HG02884 (cell line): ENCODE data around the gene CTDP1.
"Not testable (repeated sequence)": the region's sequence is repeated elsewhere in the genome, so short reads cannot be mapped to it uniquely, and the experiment has no call there.

Experiments
- ATAC-seq: cut with Tn5 transposase; IDR thresholded peaks from one replicate; pipeline ENCODE4 v1.9.1; 2021; ENCODE audit warnings: mild to moderate bottlenecking, moderate library complexity; ENCODE audit not compliant: unreplicated experiment

CTDP1 gene

GRCh38 chr18:79697178-79697577, 17.6 kb downstream of the CTDP1 start:
- no peak for ATAC-seq

- no peak for ATAC-seq
These were observed 18.4 kb downstream of the CTDP1 start for GRCh38 chr18:79697976-79698375.

DNA sequence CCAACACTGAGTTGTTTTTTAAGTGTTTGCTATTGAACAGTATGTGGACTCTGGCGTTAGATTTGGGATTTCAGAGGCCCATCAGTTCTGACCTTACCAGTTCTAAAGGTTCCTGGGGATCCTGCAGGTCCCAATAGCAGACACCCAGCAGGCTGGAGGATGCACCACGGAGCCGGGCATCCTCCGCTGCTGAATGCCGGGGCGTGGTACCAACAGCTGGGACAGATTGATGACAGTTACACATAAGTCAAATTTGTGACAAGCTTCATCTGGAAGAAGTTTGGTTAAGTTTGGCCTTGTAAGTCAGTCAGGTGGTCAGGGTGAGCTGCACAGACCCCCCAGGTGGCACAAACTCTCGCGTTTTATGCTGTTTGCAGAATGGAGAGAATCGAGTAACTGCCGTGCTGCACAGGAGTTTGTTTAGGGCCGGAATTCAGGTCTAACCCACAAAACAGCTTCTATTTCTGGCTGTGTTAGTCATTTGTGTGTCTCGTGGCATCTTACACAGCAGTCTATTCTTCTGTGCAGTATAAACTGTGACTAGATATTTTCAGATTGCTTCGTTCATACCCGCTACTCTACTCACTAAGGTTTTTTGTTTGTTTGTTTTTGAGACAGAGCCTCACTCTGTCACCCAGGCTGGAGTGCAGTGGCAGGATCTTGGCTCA, 19.2 kb downstream of the CTDP1 start:
- ATAC-seq: no peak

DNA sequence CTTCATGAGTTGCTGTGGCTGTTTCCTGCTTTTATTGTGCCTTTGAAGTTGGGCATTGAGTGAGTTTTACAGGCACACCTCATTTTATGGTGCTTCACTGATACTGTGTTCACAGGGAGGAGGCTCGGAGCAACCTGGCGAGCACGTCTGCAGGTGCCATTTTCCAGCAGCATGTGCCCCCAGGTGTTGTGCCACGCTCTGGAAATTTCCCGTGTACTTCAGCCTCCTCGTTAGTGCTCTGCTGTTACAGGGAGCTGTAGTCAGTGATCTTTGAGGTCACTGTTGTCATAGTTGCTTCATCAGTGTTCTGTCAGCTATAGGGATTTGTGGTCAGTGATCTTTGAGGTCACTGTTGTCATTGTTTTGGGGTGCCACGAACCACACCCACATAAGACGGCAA, 20.1 kb downstream of the CTDP1 start:
- no peak for ATAC-seq

DNA sequence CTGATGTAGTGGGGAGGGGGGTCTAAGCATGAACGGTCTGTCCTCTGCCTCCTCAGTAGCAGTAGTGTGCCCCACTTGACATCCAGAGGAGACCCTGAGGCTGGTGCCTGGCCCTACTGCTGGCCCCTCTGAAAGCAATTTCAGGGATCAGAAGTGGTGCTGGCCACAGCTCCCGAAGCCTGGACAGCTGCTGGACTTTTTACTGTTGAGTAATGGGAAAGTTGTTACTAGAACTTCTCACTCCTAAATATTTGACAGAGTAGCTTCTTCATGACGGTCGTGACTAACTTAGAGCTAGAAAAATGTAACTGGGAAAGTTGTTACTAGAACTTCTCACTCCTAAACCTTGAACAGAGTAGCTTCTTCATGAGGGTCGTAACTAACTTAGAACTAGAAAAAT, 23.3 kb downstream of the CTDP1 start:
- no peak for ATAC-seq

DNA sequence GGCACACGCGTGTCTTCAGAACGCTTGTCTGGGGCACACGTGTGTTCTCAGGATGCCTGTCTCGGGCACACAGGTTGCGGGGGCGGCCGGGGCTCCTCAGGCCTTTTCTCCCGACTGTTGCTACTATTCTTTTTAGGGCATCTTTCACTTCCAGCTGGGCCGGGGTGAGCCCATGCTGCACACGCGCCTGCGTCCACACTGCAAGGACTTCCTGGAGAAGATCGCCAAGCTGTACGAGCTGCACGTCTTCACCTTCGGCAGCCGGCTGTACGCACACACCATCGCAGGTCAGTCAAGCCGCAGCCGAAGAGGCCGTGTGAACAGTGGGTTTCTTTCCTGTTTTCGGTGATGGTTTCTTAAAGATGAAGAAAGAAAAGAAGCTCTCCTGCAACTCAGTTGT, 25.0 kb downstream of the CTDP1 start:
- ATAC-seq: no peak

DNA sequence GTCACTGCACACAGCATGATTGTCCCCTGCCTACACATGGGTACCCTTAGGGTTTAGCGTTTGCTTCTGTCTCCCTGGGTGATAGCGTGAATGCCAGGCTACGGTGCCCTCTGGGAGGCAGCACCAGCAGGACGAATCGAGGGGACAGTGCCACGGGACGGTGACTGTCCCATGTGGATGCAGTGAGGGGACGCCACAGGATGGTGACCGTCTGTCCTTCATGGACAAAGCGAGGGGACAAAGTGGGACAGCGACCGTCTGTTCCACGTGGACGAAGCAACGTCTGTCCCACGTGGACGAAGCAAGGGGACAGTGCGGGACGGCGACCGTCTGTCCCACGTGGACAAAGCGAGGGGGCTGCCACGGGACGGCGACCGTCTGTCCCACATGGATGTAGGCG, 25.7 kb downstream of the CTDP1 start:
- no peak for ATAC-seq

- ATAC-seq: no peak
These were observed 26.4 kb downstream of the CTDP1 start for GRCh38 chr18:79706006-79706405.

DNA sequence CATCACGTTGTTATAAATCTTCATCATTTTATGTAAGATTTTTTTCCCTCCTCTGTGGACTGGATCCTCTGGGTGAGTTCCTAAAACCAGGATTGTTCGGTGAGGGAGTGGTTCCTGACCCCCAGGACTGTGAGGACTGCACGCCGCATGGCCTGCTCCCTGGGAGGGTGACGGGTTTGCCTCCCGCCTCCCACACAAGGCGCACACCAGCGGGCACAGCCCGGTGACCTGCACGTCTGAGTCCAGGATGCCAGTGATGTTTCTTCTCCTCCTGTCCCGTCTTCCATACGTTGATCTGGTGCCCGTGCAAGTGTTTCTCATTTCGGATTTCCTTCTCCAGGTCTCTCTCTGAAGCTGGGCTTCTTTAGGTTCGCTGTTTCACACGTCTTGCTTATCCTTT, 27.1 kb downstream of the CTDP1 start:
- ATAC-seq: no peak

GRCh38 chr18:79707239-79707638, 27.6 kb downstream of the CTDP1 start:
- ATAC-seq: no peak

DNA sequence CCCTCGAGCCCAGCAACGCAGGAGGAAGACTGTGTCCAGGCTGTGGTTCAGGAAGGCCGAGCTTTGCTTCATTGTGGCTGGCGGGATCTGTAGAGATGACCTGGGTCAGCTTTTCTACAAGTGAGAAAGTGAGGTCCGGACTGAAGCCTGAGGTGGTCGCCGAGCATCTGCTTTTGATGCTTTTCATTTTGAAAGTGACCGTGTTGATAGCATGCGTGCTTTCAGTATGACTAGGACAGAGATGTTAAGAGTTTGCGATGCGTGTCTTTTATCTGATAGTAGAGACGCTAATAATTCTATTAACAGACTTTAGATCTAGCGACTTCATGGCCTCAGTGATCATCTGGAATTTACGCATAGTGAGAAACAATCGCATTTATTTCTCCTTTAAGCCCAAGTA, 28.1 kb downstream of the CTDP1 start:
- ATAC-seq: no peak

GRCh38 chr18:79708412-79708811, 28.8 kb downstream of the CTDP1 start:
- ATAC-seq: no peak

DNA sequence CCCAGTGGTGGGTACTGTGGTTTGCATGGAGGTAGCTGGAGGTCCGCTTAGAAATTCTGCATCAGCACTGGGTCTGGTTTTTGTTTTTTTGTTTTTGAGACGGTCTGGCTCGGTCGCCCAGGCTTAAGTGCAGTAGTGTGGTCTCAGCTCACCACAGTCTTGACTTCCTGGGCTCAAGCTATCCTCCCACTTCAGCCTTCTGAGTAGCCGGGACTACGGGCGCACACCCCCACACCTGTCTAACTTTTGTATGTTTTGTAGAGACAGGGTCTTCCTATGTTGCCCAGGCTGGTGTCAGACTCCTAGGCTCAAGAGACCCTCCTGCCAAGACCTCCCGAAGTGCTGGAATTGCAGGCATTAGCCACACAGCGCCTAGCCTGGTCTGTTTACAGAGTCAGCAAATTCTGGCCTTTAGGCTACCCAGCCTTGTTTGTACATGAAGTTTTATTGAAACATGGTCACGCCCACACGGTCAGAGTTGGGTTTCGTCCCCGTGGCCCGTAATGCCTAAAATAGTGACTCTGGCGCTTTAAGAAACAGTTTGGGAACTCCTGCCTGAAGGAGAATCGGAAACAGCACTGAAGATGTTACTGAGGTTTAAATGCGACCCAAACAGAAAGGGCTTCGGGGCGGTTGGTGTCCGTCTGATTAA, 32.7 kb downstream of the CTDP1 start:
- no peak for ATAC-seq

DNA sequence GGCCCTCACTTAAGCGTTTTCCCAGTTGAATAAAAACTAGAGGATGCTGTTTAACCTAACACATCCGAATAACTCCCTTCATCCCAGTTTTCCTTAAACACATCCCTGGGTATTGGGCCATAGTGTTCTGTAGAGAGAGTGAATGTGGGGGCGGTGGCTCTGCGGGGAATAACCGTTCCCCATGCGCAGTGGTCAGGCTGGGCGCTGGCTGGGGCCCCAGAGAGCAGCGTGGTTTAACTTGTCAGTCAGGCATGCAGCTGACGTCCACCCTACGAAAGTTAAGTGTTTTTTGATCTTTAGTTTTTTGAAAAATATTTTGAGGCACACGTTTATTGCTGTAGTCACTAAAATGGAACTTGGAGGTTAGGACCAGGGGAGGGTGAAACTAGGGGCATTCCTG, 33.7 kb downstream of the CTDP1 start:
- ATAC-seq: no peak

GRCh38 chr18:79714531-79715240, 35.1 kb downstream of the CTDP1 start:
- ATAC-seq: no peak

- ATAC-seq: no peak
These were observed 35.7 kb downstream of the CTDP1 start for GRCh38 chr18:79715280-79715679.

GRCh38 chr18:79717059-79717458, 37.5 kb downstream of the CTDP1 start:
- ATAC-seq: no peak

GRCh38 chr18:79717555-79718074, 38.0 kb downstream of the CTDP1 start:
- no peak for ATAC-seq

- no peak for ATAC-seq
These were observed 38.5 kb downstream of the CTDP1 start for GRCh38 chr18:79718126-79718525.

DNA sequence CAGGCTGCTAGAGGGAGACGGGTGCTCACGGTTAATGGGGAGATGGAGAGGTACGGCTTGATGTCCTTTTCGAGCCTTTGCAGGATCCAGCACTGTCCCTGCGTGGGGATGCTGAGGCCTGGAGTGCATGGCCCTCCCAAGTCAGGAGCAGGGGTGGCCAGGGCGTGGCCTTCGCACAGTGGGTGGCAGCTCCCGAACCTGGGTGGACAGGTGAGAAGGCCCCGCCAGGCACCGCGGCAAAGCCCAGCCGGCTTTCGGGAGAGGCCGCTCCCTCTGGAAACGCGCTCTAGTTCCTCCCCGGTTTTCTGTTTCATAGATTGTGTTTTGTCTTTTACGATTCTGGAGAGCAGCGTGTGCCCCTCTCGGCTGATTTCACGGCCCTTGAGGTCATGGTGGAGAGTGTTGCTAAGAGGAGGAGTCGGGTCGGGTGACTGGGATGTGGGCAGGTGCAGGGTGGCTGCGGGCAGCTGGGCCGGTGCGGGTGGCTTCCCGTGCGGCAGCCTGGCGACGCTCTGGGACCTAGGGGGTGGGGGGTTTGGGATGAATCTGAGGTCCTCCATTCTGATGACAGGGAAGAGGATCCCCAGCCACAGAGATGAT, 39.4 kb downstream of the CTDP1 start:
- no peak for ATAC-seq

GRCh38 chr18:79719478-79720358, 40.1 kb downstream of the CTDP1 start:
- not testable (repeated sequence) for ATAC-seq
